SK-N-SH treated with all-trans-retinoic acid at 6 μM for 48 hours (cell line): Measurements from ENCODE around the gene TLL2.

ENCODE experiments used
- ARNTL ChIP-seq: fragments of 450-650 bp; formaldehyde crosslinking; IDR thresholded peaks from 2 replicates; pipeline ENCODE4 v1.5.0; 2020; ENCODE audit warnings: low read depth, mild to moderate bottlenecking, moderate library complexity, borderline replicate concordance
- BACH2 ChIP-seq: fragments of 250-450 bp; sonication (Bioruptor Pico); IDR thresholded peaks from 2 replicates; pipeline ENCODE4 v1.9.0; 2021; ENCODE audit warnings: mild to moderate bottlenecking, borderline replicate concordance
- CSDC2 ChIP-seq: fragments of 250-450 bp; sonication (Bioruptor Pico); IDR thresholded peaks from 2 replicates; pipeline ENCODE4 v1.5.0; 2020; ENCODE audit warnings: mild to moderate bottlenecking, moderate library complexity
- ESRRG ChIP-seq: fragments of 250-450 bp; sonication (Bioruptor Pico); IDR thresholded peaks from 2 replicates; pipeline ENCODE4 v1.6.1; 2021; ENCODE audit warnings: mild to moderate bottlenecking
- RARB ChIP-seq: fragments of 250-450 bp; sonication (Bioruptor Pico); IDR thresholded peaks from 2 replicates; pipeline ENCODE4 v1.8.0; 2021; ENCODE audit warnings: mild to moderate bottlenecking, moderate library complexity
- SNAI2 ChIP-seq: fragments of 250-450 bp; sonication (Bioruptor Pico); IDR thresholded peaks from 2 replicates; pipeline ENCODE4 v1.5.0; 2020; ENCODE audit warnings: mild to moderate bottlenecking, moderate library complexity
- TCF4 ChIP-seq: fragments of 250-450 bp; sonication (Bioruptor Pico); IDR thresholded peaks from 2 replicates; pipeline ENCODE4 v1.8.0; 2021; ENCODE audit warnings: mild to moderate bottlenecking, moderate library complexity, borderline replicate concordance
- TOX ChIP-seq: fragments of 250-450 bp; sonication (Bioruptor Pico); IDR thresholded peaks from 2 replicates; pipeline ENCODE4 v1.8.0; 2021; ENCODE audit warnings: mild to moderate bottlenecking, moderate library complexity, borderline replicate concordance
- ZNF565 ChIP-seq: fragments of 450-650 bp; formaldehyde crosslinking; conservative IDR thresholded peaks from 2 replicates; pipeline ENCODE4 v1.5.0; 2020; ENCODE audit warnings: low read depth, mild to moderate bottlenecking, moderate library complexity
- ZNF8 ChIP-seq: fragments of 450-650 bp; formaldehyde crosslinking; IDR thresholded peaks from 2 replicates; pipeline ENCODE4 v1.5.0; 2020; ENCODE audit warnings: mild to moderate bottlenecking, moderate library complexity
- TF ChIP-seq, protein P1 (sequence below): fragments of 250-450 bp; sonication (Bioruptor Pico); IDR thresholded peaks from 2 replicates; pipeline ENCODE4 v1.5.1; 2020; ENCODE audit warnings: low read depth, mild to moderate bottlenecking, moderate library complexity
- TF ChIP-seq, protein P2 (sequence below): fragments of 250-450 bp; sonication (Bioruptor Pico); IDR thresholded peaks from 2 replicates; pipeline ENCODE4 v1.8.0; 2020; ENCODE audit warnings: mild to moderate bottlenecking, moderate library complexity, borderline replicate concordance
- TF ChIP-seq, protein P3 (sequence below): fragments of 250-450 bp; sonication (Bioruptor Pico); IDR thresholded peaks from 2 replicates; pipeline ENCODE4 v1.5.0; 2020; ENCODE audit warnings: mild to moderate bottlenecking, moderate library complexity

DNA sequence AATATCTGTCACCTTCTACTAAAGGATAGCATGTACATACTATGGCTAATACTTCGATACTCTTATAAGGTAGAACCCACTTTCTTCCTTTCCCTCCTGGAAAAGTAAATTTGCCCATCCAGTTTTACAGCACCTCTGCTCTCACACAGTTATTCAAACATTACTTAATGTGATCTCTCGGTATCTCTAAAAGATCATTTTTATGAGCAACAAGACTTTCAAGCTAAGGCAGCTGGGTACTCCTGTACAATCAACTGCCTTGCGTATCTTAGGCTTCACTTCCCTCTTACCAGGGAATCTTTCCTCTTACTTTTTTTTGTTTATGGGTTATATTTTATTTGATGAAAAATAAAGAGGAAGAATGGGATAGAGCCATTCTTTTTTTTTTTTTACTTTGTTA lies 26.5 kb upstream of the TLL2 start:
- TF ChIP-seq BACH2 (CRISPR knock-in tag) (no peak), ZNF565 (no peak), TCF4 (CRISPR knock-in tag) (no peak), TOX (no peak), ZNF8 (no peak), CSDC2 (CRISPR knock-in tag) (no peak), ARNTL (CRISPR knock-in tag) (no peak), SNAI2 (no peak), RARB (CRISPR knock-in tag) (no peak), ESRRG (CRISPR knock-in tag) (no peak)
- TF ChIP-seq, protein P1, sequence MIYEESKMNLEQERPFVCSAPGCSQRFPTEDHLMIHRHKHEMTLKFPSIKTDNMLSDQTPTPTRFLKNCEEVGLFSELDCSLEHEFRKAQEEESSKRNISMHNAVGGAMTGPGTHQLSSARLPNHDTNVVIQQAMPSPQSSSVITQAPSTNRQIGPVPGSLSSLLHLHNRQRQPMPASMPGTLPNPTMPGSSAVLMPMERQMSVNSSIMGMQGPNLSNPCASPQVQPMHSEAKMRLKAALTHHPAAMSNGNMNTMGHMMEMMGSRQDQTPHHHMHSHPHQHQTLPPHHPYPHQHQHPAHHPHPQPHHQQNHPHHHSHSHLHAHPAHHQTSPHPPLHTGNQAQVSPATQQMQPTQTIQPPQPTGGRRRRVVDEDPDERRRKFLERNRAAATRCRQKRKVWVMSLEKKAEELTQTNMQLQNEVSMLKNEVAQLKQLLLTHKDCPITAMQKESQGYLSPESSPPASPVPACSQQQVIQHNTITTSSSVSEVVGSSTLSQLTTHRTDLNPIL (CRISPR knock-in tag): no peak
- TF ChIP-seq, protein P2, sequence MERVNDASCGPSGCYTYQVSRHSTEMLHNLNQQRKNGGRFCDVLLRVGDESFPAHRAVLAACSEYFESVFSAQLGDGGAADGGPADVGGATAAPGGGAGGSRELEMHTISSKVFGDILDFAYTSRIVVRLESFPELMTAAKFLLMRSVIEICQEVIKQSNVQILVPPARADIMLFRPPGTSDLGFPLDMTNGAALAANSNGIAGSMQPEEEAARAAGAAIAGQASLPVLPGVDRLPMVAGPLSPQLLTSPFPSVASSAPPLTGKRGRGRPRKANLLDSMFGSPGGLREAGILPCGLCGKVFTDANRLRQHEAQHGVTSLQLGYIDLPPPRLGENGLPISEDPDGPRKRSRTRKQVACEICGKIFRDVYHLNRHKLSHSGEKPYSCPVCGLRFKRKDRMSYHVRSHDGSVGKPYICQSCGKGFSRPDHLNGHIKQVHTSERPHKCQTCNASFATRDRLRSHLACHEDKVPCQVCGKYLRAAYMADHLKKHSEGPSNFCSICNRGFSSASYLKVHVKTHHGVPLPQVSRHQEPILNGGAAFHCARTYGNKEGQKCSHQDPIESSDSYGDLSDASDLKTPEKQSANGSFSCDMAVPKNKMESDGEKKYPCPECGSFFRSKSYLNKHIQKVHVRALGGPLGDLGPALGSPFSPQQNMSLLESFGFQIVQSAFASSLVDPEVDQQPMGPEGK (CRISPR knock-in tag): no peak
- TF ChIP-seq, protein P3, sequence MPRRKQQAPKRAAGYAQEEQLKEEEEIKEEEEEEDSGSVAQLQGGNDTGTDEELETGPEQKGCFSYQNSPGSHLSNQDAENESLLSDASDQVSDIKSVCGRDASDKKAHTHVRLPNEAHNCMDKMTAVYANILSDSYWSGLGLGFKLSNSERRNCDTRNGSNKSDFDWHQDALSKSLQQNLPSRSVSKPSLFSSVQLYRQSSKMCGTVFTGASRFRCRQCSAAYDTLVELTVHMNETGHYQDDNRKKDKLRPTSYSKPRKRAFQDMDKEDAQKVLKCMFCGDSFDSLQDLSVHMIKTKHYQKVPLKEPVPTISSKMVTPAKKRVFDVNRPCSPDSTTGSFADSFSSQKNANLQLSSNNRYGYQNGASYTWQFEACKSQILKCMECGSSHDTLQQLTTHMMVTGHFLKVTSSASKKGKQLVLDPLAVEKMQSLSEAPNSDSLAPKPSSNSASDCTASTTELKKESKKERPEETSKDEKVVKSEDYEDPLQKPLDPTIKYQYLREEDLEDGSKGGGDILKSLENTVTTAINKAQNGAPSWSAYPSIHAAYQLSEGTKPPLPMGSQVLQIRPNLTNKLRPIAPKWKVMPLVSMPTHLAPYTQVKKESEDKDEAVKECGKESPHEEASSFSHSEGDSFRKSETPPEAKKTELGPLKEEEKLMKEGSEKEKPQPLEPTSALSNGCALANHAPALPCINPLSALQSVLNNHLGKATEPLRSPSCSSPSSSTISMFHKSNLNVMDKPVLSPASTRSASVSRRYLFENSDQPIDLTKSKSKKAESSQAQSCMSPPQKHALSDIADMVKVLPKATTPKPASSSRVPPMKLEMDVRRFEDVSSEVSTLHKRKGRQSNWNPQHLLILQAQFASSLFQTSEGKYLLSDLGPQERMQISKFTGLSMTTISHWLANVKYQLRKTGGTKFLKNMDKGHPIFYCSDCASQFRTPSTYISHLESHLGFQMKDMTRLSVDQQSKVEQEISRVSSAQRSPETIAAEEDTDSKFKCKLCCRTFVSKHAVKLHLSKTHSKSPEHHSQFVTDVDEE (CRISPR knock-in tag): no peak
